AG10803 (cell line): ENCODE measurements around the gene TNS1.

ENCODE experiments used
- DNase-seq: peaks from one replicate; pipeline ENCODE4 v3.0.0; 2010; ENCODE audit warnings: low read depth
- H3K4me3 ChIP-seq: 2 replicates; pipeline ENCODE4 v1.5.1; 2011; ENCODE audit warnings: mild to moderate bottlenecking, low read length, control low read depth
- CTCF ChIP-seq: conservative IDR thresholded peaks from 2 replicates; pipeline ENCODE4 v1.5.1; 2011; ENCODE audit warnings: mild to moderate bottlenecking, low read length, control low read depth, inconsistent platforms

TNS1 gene

DNA sequence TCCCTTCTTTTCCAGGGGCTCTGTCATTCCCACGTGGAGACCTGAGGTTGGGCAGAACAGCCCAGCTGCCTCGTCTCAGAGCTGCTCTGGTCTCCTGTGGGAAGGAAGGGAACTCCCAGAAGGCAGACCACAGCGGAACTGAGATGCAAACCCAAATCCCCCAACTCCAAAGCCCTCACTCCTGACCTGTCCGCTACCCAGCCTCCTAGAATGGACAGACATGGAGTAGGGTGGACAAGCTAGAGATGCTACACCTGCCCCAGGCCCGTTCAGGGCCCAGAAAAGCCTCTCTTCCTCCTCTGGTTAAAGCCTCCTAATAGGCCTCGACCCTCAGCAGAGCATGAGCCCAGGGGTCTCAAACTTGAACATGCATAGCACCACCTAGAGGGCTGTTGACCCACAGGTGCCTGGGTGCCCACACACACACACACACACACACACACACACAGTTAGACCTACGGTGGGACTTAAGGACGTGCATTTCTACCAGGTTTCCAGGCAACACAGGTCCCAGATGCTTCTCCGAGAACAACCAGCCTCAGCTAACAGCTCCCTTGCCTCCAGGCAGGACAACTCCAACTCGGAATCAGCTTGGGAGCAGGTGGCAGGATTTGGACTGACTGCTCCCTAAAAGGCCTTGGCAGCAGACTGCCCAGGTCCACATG, 93.5 kb downstream of the TNS1 start:
- TF ChIP-seq CTCF = no peak
- no peak overlapping the region for H3K4me3 ChIP-seq
- DNase-seq = no peak

- no peak for DNase-seq
These were observed 94.3 kb downstream of the TNS1 start for GRCh38 chr2:217908544-217908943.

DNA sequence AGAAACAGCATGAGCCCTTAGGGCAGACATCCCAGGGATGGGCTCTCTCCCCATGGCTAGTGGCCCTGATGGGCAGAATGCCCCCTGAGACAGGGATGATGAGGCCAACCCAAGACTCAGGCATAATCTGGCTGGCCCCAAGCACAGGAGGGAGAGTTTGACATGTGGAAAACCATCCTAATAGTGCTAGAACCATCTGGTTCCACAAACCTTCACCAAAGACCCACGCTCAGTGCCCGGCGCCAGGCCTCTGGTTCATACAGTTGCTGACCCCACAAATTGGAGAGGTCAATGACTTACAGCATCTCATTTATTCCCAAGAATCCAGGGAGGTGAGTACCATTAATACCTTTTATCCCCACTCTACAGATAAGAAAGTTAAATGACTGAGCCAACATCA, 95.5 kb downstream of the TNS1 start:
- no peak for TF ChIP-seq CTCF
- no peak for DNase-seq

More at GRCh38 chr2:217908544-217908943, 94.3 kb downstream of the TNS1 start:
- no peak for TF ChIP-seq CTCF
- no peak overlapping the region for H3K4me3 ChIP-seq

DNA sequence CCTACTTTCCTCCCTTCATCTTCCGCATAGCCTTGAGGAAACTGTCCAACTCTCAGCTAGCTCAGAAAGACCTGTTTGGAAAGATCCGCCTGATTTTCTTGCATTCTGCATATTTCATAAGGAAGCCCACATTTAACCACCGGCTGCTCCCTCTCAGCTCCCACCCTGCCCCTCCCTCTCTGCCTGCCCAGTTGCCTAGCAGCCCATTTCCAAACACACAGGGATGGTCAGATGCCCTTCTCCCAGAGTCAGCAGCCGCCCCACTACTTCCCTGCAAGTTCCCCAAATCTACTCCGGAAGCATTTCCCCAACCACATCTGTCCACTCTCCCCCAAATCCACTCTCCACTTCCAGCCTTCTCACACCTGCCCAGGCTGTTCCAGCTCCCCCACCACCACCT, 96.0 kb downstream of the TNS1 start:
- no peak for DNase-seq
- TF ChIP-seq CTCF = no peak
- H3K4me3 ChIP-seq = no peak overlapping the region

More for the DNA sequence above, 95.5 kb downstream of the TNS1 start:
- no peak overlapping the region for H3K4me3 ChIP-seq

DNA sequence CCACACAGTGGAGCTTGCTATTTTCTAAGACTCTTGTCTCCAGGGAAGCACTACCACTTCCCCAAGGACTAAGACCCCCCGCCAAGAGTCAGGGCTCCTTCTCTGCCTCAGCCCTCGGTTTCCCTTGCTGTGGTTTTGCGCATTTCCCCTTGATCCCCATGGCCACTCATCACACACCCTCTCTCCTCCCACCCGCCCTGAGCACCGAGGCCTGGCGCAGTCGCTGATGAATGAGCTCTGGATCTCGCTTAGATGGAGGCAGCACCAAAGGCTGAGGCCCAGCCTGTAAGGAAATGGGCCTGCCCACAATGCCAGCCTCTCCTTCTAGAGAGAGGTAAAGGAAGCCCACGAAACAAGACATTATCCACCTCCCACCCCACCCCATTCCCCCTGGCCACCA, 96.9 kb downstream of the TNS1 start:
- no peak for DNase-seq
- H3K4me3 ChIP-seq = no peak overlapping the region
- TF ChIP-seq CTCF = no peak

- TF ChIP-seq CTCF = no peak
- no peak overlapping the region for H3K4me3 ChIP-seq
- no peak for DNase-seq
These were observed 97.4 kb downstream of the TNS1 start for GRCh38 chr2:217905395-217905794.

DNA sequence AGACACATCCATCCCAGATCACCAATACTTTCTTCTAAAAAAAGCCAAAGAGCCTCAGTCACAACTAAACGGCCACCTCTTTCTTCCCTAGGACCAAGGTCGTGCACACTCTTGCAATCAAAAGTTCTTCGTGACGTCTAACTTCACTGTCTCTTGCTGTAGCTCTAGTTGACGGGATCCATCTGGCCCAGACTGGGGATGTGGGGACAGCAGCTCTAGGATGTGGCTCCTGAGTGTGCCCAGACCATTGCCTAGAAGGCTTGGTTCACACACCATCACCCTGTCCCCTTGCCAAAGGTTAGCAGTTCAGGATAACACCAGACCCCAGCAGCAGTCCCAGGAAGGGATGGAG, 98.2 kb downstream of the TNS1 start:
- TF ChIP-seq CTCF = no peak
- no peak overlapping the region for H3K4me3 ChIP-seq
- no peak for DNase-seq
